SU-DHL-6 (cell line): ENCODE measurements around the gene ITGB7.

Source experiments
- CTCF ChIP-seq: fragments of 200-600 bp; sonication (generic); IDR thresholded peaks from one replicate; pipeline ENCODE4 v1.5.1; 2017; ENCODE audit warnings: antibody characterized with exemption, mild to moderate bottlenecking, low read length, moderate library complexity; ENCODE audit not compliant: insufficient read depth, poor library complexity, severe bottlenecking
- EZH2phosphoT487 ChIP-seq: fragments of 200-600 bp; sonication (generic), shearing (Covaris generic); conservative IDR thresholded peaks from 2 replicates; pipeline ENCODE4 v1.6.1; 2018; ENCODE audit warnings: mild to moderate bottlenecking, antibody characterized with exemption, low read length, moderate library complexity, mixed read lengths

- TF ChIP-seq CTCF (no peak), EZH2phosphoT487 (no peak)
Measured at GRCh38 chr12:53241623-53242412, 34.8 kb upstream of the ITGB7 start.
